Osteocyte (in vitro differentiated cells): ENCODE results near the gene CLCNKB. TPM values are rescaled to one million over a fixed set of nuclear protein-coding genes. Genes with fewer than 3 reads are reported as not detected.
"Not testable (repeated sequence)": the region's sequence is repeated elsewhere in the genome, so short reads cannot be mapped to it uniquely, and the experiment has no call there.

Experiments used
- DNase-seq: peaks from one replicate; pipeline ENCODE4 v3.0.0; 2021; ENCODE audit warnings: mixed read lengths; ENCODE audit not compliant: unreplicated experiment; ENCODE audit errors: extremely low spot score
- H3K27ac Mint-ChIP-seq: one replicate; pipeline ENCODE4 v1.8.0; 2021; ENCODE audit warnings: mild to moderate bottlenecking, mixed read lengths; ENCODE audit not compliant: unreplicated experiment
- H3K27me3 Mint-ChIP-seq: one replicate; pipeline ENCODE4 v1.8.0; 2021; ENCODE audit warnings: mixed read lengths; ENCODE audit not compliant: unreplicated experiment
- H3K36me3 Mint-ChIP-seq: one replicate; pipeline ENCODE4 v1.8.0; 2021; ENCODE audit warnings: mixed read lengths; ENCODE audit not compliant: unreplicated experiment
- H3K4me1 Mint-ChIP-seq: one replicate; pipeline ENCODE4 v1.8.0; 2021; ENCODE audit warnings: mixed read lengths; ENCODE audit not compliant: unreplicated experiment
- H3K4me3 Mint-ChIP-seq: one replicate; pipeline ENCODE4 v1.8.0; 2021; ENCODE audit warnings: mild to moderate bottlenecking, moderate library complexity, mixed read lengths; ENCODE audit not compliant: unreplicated experiment
- H3K9me3 Mint-ChIP-seq: one replicate; pipeline ENCODE4 v1.8.0; 2021; ENCODE audit warnings: mixed read lengths; ENCODE audit not compliant: unreplicated experiment
- total RNA-seq: library from RNA; stranded (reverse); gene quantifications from 2 replicates; pipeline ENCODE4 v1.2.1, GENCODE V29; 2021
- TF ChIP-seq, protein P1 (sequence below): fragments of 200-600 bp; sonication (generic); IDR thresholded peaks from 2 replicates; pipeline ENCODE4 v1.5.0; 2021; ENCODE audit warnings: antibody characterized with exemption, mild to moderate bottlenecking, moderate library complexity

The CLCNKB gene
- total RNA-seq, 1 donor from 2014 or later = not detected

DNA sequence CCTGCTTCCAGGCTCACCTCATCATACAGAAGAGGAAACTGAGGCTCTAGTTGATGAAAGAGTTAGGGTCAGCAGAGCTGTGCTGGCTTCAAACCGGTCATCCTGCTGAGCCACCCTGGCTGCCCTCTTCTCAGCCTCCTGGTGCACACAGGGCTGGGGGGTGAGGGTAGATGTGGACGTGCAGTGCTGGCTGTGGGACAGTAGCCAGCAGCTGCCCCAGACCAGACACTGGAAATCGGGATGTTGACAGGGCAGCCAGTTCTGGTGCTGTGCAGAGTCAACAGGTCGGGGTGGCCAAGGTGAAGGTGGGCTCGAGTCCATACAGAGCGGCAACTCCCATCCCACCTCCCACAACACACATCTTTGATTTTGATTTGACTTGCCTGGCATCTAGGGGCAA lies 23.3 kb upstream of the CLCNKB start:
- H3K36me3 Mint-ChIP-seq = no peaks in the 10 kb centered on the region
- DNase-seq = no peak
- TF ChIP-seq, protein P1, sequence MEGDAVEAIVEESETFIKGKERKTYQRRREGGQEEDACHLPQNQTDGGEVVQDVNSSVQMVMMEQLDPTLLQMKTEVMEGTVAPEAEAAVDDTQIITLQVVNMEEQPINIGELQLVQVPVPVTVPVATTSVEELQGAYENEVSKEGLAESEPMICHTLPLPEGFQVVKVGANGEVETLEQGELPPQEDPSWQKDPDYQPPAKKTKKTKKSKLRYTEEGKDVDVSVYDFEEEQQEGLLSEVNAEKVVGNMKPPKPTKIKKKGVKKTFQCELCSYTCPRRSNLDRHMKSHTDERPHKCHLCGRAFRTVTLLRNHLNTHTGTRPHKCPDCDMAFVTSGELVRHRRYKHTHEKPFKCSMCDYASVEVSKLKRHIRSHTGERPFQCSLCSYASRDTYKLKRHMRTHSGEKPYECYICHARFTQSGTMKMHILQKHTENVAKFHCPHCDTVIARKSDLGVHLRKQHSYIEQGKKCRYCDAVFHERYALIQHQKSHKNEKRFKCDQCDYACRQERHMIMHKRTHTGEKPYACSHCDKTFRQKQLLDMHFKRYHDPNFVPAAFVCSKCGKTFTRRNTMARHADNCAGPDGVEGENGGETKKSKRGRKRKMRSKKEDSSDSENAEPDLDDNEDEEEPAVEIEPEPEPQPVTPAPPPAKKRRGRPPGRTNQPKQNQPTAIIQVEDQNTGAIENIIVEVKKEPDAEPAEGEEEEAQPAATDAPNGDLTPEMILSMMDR = no peak
- no peaks in the 10 kb centered on the region for H3K9me3 Mint-ChIP-seq
- peaks cover 43% of the 10 kb centered on the region for H3K4me1 Mint-ChIP-seq
- H3K27me3 Mint-ChIP-seq = no peaks in the 10 kb centered on the region
- H3K4me3 Mint-ChIP-seq = no peak overlapping the region
- H3K27ac Mint-ChIP-seq = peak overlapping the region; percentile 56

DNA sequence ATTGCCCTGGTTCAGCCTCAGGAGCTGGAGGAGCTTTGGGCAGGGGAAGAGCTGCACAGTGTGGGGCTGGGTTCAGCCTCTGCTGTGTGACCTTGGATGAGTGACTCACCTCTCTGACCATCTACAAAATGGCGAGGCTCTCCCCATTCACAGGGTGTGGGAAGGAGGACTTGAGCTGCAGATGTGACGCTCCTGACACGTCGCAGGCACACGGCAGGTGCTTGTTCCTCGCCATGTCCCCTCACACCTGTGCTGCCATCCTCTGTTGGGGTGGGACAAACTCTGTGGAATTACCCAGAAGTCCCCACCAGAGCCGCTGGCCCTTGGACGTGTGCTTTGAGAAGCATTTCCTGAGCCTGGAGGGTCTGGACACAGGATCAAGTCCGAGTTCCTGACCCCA lies 22.7 kb upstream of the CLCNKB start:
- not testable (repeated sequence) for H3K27me3 Mint-ChIP-seq, H3K9me3 Mint-ChIP-seq, DNase-seq, H3K4me3 Mint-ChIP-seq, H3K27ac Mint-ChIP-seq, H3K36me3 Mint-ChIP-seq
- peaks cover 38% of the 10 kb centered on the region for H3K4me1 Mint-ChIP-seq

DNA sequence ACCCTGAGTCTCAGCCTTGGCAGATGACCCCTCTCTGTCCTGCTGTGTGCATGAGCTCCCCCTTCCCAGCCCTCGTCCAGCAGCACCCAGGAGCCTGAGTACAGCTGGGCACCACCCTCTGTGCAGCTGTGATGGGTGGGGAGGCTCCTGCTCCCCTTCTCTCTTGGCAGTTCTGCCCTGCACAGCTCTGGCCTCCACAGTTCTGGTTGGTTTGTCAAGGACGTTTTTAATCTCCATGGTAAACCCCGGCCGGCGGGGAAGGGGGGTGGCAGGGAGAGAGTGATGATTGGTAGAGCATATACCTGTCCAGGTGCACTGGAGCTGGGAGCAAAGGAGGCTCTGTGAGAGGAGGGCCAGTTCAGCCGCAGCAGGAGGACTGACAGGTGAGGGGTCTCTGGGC lies 21.9 kb upstream of the CLCNKB start, which contains the start of gene CLCNKA:
CLCNKA (plus strand) TSS at position 356 of the 400 bp plus-strand sequence. CDS start 584 bp downstream, outside the sequence.
- Mint-ChIP-seq H3K27ac (no peak within 1 kb of the TSS), H3K4me1 (peaks cover 34% of the 10 kb centered on the region), H3K9me3 (no peaks in the 10 kb centered on the region), H3K27me3 (no peaks in the 10 kb centered on the region), H3K4me3 (no peak within 1 kb of the TSS), H3K36me3 (no peaks in the 10 kb centered on the region)
- TF ChIP-seq, protein P1 = no peak
- no peak for DNase-seq

DNA sequence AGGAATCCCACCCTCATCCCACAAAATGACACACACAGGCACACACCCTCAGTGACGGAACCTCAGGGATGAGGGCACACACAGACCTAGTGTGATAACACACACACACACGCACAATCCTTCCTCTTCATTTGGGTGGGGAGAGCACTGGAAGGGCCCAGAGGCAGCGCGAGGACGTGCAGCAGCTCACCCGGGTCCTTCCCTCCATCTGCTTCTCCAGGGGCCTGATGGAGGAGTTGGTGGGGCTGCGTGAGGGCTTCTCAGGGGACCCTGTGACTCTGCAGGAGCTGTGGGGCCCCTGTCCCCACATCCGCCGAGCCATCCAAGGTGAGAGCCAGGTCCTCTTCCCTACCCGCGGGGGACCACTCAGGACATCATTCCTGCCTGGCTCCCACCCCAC lies 21.2 kb upstream of the CLCNKB start:
- DNase-seq = no peak
- Mint-ChIP-seq H3K27ac (no peak overlapping the region), H3K36me3 (no peaks in the 10 kb centered on the region), H3K4me1 (peaks cover 29% of the 10 kb centered on the region), H3K4me3 (no peak overlapping the region), H3K9me3 (no peaks in the 10 kb centered on the region), H3K27me3 (no peaks in the 10 kb centered on the region)
- TF ChIP-seq, protein P1 = no peak

DNA sequence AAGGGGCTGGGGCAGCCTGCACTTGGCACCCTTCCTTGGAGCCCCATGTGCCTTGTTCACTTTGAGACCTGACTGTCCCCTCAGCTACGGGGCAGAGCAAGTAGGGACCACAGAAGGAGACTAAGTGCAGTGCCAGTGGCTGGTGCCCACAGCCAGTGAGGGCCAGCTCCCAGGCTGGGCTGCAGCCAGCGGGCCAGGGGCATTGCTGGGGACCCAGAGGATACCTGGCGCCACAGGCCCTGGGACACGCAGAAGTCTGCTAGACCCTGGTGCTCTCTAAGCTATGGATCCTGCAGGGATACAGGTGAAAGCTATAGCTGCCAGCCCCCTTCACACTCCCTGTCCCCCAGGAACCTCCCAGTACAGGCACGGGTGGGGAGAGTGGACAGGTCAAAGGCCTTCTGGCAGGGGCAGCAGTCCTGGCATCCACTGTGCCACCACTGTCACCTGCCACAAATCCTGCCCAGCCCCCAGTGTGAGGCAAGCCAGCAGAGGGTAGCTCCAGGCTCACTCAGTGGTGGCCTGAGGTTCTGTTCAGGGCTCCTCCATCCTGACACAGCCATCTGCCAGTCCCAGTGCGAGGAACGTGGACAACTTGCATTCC lies 20.4 kb upstream of the CLCNKB start:
- TF ChIP-seq, protein P1 = no peak
- H3K4me3 Mint-ChIP-seq = no peak overlapping the region
- no peaks in the 10 kb centered on the region for H3K9me3 Mint-ChIP-seq
- no peaks in the 10 kb centered on the region for H3K27me3 Mint-ChIP-seq
- H3K4me1 Mint-ChIP-seq = peaks cover 22% of the 10 kb centered on the region
- no peak for DNase-seq
- no peaks in the 10 kb centered on the region for H3K36me3 Mint-ChIP-seq
- no peak overlapping the region for H3K27ac Mint-ChIP-seq

DNA sequence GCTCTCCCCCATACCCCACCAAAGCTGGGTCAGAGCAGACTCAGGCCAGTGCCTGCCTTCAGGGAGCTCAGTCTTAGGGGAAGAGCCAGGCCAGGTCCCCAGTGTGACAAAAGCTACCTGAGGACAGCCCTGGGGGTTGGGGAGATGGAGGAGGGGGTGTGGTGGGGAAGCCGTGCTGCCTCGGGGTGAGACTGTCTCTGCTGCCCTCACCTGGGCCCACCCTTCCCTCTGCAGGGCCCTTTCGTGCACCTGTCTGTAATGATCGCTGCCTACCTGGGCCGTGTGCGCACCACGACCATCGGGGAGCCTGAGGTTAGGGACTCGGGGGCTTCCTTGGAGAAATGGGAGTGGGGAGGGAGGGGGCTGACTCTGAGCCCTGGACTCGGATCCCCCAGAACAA lies 17.3 kb upstream of the CLCNKB start:
- DNase-seq, H3K4me1 Mint-ChIP-seq, H3K9me3 Mint-ChIP-seq, H3K27me3 Mint-ChIP-seq, H3K36me3 Mint-ChIP-seq, H3K27ac Mint-ChIP-seq, H3K4me3 Mint-ChIP-seq: not testable (repeated sequence)
